Neural progenitor cell (in vitro differentiated cells): ENCODE results near the gene CD37. TPM values are rescaled to one million over a fixed set of nuclear protein-coding genes. Genes with fewer than 3 reads are reported as not detected.
A peak's percentile ranks its signal among the peaks of the same experiment; 100 is the strongest.
"Not testable (repeated sequence)": the region's sequence is repeated elsewhere in the genome, so short reads cannot be mapped to it uniquely, and the experiment has no call there.

Source experiments
- DNase-seq: peaks from one replicate; pipeline ENCODE4 v3.0.0-alpha.2; 2016; ENCODE audit warnings: low spot score
- H2AFZ ChIP-seq: fragments of 200-600 bp; sonication (generic); replicated peaks from 2 replicates; pipeline ENCODE4 v1.6.1; 2016; ENCODE audit warnings: antibody characterized with exemption
- H3F3A ChIP-seq: fragments of 200-600 bp; sonication (generic); 2 replicates; pipeline ENCODE4 v1.6.1; 2016; ENCODE audit warnings: antibody characterized with exemption, low read depth
- H3K27ac ChIP-seq: fragments of 200-600 bp; sonication (generic); 2 replicates; pipeline ENCODE4 v1.5.1; 2016; ENCODE audit warnings: mild to moderate bottlenecking
- H3K27me3 ChIP-seq: fragments of 200-600 bp; sonication (generic); 2 replicates; pipeline ENCODE4 v1.6.1; 2016; ENCODE audit warnings: mild to moderate bottlenecking, moderate library complexity
- H3K36me3 ChIP-seq: fragments of 200-600 bp; sonication (generic); 2 replicates; pipeline ENCODE4 v1.5.1; 2016
- H3K4me1 ChIP-seq: fragments of 200-600 bp; sonication (generic); 2 replicates; pipeline ENCODE4 v1.6.1; 2016; ENCODE audit warnings: mixed run types
- H3K4me2 ChIP-seq: fragments of 200-600 bp; sonication (generic); 2 replicates; pipeline ENCODE4 v1.6.1; 2016
- H3K4me3 ChIP-seq: fragments of 200-600 bp; sonication (generic); 2 replicates; pipeline ENCODE4 v1.5.1; 2016
- H3K79me2 ChIP-seq: fragments of 200-600 bp; sonication (generic); 2 replicates; pipeline ENCODE4 v1.6.1; 2016; ENCODE audit warnings: low read depth
- H3K9ac ChIP-seq: fragments of 200-600 bp; sonication (generic); 2 replicates; pipeline ENCODE4 v1.6.1; 2016
- H3K9me3 ChIP-seq: fragments of 200-600 bp; sonication (generic); 2 replicates; pipeline ENCODE4 v1.5.1; 2016; ENCODE audit warnings: low read depth
- H4K20me1 ChIP-seq: fragments of 200-600 bp; sonication (generic); 2 replicates; pipeline ENCODE4 v1.6.1; 2016; ENCODE audit warnings: low read depth
- H3K27ac Mint-ChIP-seq: 3 replicates; pipeline ENCODE4 v1.8.0; 2021; ENCODE audit warnings: mixed read lengths
- H3K27me3 Mint-ChIP-seq: 2 replicates; pipeline ENCODE4 v1.8.0; 2022; ENCODE audit warnings: low read depth, mild to moderate bottlenecking, inconsistent platforms, moderate library complexity, mixed read lengths; ENCODE audit not compliant: insufficient read depth
- H3K36me3 Mint-ChIP-seq: 3 replicates; pipeline ENCODE4 v1.8.0; 2021; ENCODE audit warnings: mixed read lengths
- H3K4me1 Mint-ChIP-seq: 3 replicates; pipeline ENCODE4 v1.8.0; 2021; ENCODE audit warnings: mixed read lengths
- H3K4me3 Mint-ChIP-seq: 3 replicates; pipeline ENCODE4 v1.8.0; 2021; ENCODE audit warnings: mild to moderate bottlenecking, moderate library complexity, mixed read lengths
- H3K9me3 Mint-ChIP-seq: 3 replicates; pipeline ENCODE4 v1.8.0; 2020; ENCODE audit warnings: mixed read lengths
- CTCF ChIP-seq: fragments of 200-600 bp; sonication (generic); IDR thresholded peaks from 2 replicates; pipeline ENCODE4 v1.5.1; 2017; ENCODE audit warnings: antibody characterized with exemption, mild to moderate bottlenecking
- EZH2 ChIP-seq: fragments of 200-600 bp; sonication (generic); IDR thresholded peaks from 2 replicates; pipeline ENCODE4 v1.6.1; 2017; ENCODE audit warnings: antibody characterized with exemption, mild to moderate bottlenecking, moderate library complexity
- EZH2phosphoT487 ChIP-seq: fragments of 200-600 bp; sonication (generic); IDR thresholded peaks from 2 replicates; pipeline ENCODE4 v1.6.1; 2017; ENCODE audit warnings: antibody characterized with exemption
- total RNA-seq: library from RNA; depleted of rRNA; stranded (reverse); fragments of >200 nt; gene quantifications from 2 replicates; pipeline ENCODE4 v1.2.3, GENCODE V29; 2015; ENCODE audit warnings: low replicate concordance

Gene CD37, protein sequence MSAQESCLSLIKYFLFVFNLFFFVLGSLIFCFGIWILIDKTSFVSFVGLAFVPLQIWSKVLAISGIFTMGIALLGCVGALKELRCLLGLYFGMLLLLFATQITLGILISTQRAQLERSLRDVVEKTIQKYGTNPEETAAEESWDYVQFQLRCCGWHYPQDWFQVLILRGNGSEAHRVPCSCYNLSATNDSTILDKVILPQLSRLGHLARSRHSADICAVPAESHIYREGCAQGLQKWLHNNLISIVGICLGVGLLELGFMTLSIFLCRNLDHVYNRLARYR
- not detected in 2 replicates for total RNA-seq

DNA sequence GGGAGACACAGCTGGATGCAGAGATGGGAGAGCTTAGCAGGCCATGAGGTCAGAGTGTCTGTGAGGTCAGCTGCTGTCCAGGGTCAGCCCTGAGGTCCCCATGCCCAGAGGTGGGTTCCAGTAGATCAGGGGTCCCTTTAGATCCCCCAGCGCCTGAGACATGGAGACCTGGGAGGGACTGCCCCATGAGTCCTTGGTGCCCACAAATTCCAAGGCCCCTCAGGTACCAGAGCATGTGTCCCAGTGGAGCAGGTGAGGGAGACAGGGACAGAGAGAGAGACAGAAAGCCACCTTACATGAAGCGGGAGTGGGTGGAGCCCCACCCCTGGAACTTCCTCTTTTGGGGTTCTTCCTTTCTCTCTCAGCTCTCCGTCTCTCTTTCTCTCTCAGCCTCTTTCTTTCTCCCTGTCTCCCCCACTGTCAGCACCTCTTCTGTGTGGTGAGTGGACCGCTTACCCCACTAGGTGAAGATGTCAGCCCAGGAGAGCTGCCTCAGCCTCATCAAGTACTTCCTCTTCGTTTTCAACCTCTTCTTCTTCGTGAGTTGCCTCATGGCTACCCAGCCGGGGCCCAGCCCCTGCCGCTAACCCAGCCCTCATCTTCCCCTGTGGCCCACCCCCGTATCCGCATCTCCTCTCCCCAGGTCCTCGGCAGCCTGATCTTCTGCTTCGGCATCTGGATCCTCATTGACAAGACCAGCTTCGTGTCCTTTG, at the start of gene CD37:
CD37 (plus strand) TSS at position 336 of the 713 bp plus-strand sequence; CDS start at position 471, 135 bp downstream.
- Histone ChIP-seq H3K9ac (no peak within 1 kb of the TSS), H4K20me1 (peaks cover 31% of the 10 kb centered on the region), H3K4me2 (no peak within 1 kb of the TSS), H3K4me1 (no peaks in the 10 kb centered on the region), H3K36me3 (no peaks in the 10 kb centered on the region), H3K27ac (no peak within 1 kb of the TSS), H3K79me2 (no peaks in the 10 kb centered on the region), H3K4me3 (no peak within 1 kb of the TSS), H2AFZ (no peak within 1 kb of the TSS), H3K27me3 (no peaks in the 10 kb centered on the region), H3K9me3 (no peaks in the 10 kb centered on the region), H3F3A (peaks cover 20% of the 10 kb centered on the region)
- peaks cover 28% of the 10 kb centered on the region for H3K4me1 Mint-ChIP-seq
- H3K27me3 Mint-ChIP-seq: peaks cover 21% of the 10 kb centered on the region
- peak within 1 kb of the TSS; percentile 54 for H3K4me3 Mint-ChIP-seq
- no peak within 1 kb of the TSS for H3K27ac Mint-ChIP-seq
- no peak for DNase-seq
- TF ChIP-seq CTCF (no peak), EZH2 (no peak), EZH2phosphoT487 (no peak)
- H3K9me3 Mint-ChIP-seq: no peaks in the 10 kb centered on the region
- H3K36me3 Mint-ChIP-seq: peaks cover 28% of the 10 kb centered on the region

- no peak overlapping the region for H3K4me2 ChIP-seq
- peaks cover 2% of the 10 kb centered on the region for H3K36me3 Mint-ChIP-seq
- H3K27ac Mint-ChIP-seq: no peak overlapping the region
Measured at GRCh38 chr19:49287141-49287770, 48.0 kb upstream of the CD37 start.

GRCh38 chr19:49288205-49288604, 47.0 kb upstream of the CD37 start:
- H4K20me1 ChIP-seq, H3K79me2 ChIP-seq, H3K27ac Mint-ChIP-seq, H2AFZ ChIP-seq, H3K4me3 Mint-ChIP-seq, H3K4me1 ChIP-seq, H3K4me3 ChIP-seq, H3K27ac ChIP-seq, H3K27me3 ChIP-seq, H3K9me3 ChIP-seq, H3K4me1 Mint-ChIP-seq, H3F3A ChIP-seq, H3K27me3 Mint-ChIP-seq, H3K9ac ChIP-seq, H3K36me3 Mint-ChIP-seq, H3K36me3 ChIP-seq, DNase-seq, H3K4me2 ChIP-seq: not testable (repeated sequence)
- peaks cover 12% of the 10 kb centered on the region for H3K9me3 Mint-ChIP-seq

More at GRCh38 chr19:49287141-49287770, 48.0 kb upstream of the CD37 start:
- H3K9me3 Mint-ChIP-seq: peaks cover 12% of the 10 kb centered on the region
- no peaks in the 10 kb centered on the region for H3K79me2 ChIP-seq
- H3K27me3 Mint-ChIP-seq: peaks cover 4% of the 10 kb centered on the region
- no peak for TF ChIP-seq EZH2
- no peak for TF ChIP-seq EZH2phosphoT487
- TF ChIP-seq CTCF: no peak
- no peaks in the 10 kb centered on the region for H3K9me3 ChIP-seq
- no peaks in the 10 kb centered on the region for H3F3A ChIP-seq
- H3K9ac ChIP-seq: no peak overlapping the region
- H3K4me3 ChIP-seq: no peak overlapping the region
- no peaks in the 10 kb centered on the region for H4K20me1 ChIP-seq
- no peak for DNase-seq
- H2AFZ ChIP-seq: no peak overlapping the region
- no peak overlapping the region for H3K27ac ChIP-seq
- H3K4me1 Mint-ChIP-seq: no peaks in the 10 kb centered on the region
- H3K36me3 ChIP-seq: no peaks in the 10 kb centered on the region
- no peaks in the 10 kb centered on the region for H3K27me3 ChIP-seq
- no peaks in the 10 kb centered on the region for H3K4me1 ChIP-seq
- H3K4me3 Mint-ChIP-seq: no peak overlapping the region

GRCh38 chr19:49289286-49289685, 45.9 kb upstream of the CD37 start:
- not testable (repeated sequence) for DNase-seq, H3F3A ChIP-seq, H3K27me3 ChIP-seq, H3K36me3 Mint-ChIP-seq, H4K20me1 ChIP-seq, H2AFZ ChIP-seq, H3K4me1 Mint-ChIP-seq, H3K27ac Mint-ChIP-seq, H3K4me1 ChIP-seq, H3K36me3 ChIP-seq, H3K9ac ChIP-seq, H3K4me2 ChIP-seq, H3K4me3 Mint-ChIP-seq, H3K27ac ChIP-seq, H3K27me3 Mint-ChIP-seq, H3K4me3 ChIP-seq, H3K79me2 ChIP-seq, H3K9me3 ChIP-seq
- peaks cover 12% of the 10 kb centered on the region for H3K9me3 Mint-ChIP-seq
